ENCODE measurements around the gene APBA3.

The APBA3 gene

GRCh38 chr19:3761382-3762129 lies at the start of gene APBA3:
TSS of gene APBA3 (minus strand) at chr19:3761692. CDS start at chr19:3760264, 1,428 bp downstream.
- DNase-seq (ENCODE audit: insufficient read length, low spot score) (peak; percentile 91), FAIRE-seq (no peak)
- TF ChIP-seq POLR2A (IDR thresholded peaks at IDR 0.05; ENCODE audit: low read depth, low read length): peak; percentile 86

DNA sequence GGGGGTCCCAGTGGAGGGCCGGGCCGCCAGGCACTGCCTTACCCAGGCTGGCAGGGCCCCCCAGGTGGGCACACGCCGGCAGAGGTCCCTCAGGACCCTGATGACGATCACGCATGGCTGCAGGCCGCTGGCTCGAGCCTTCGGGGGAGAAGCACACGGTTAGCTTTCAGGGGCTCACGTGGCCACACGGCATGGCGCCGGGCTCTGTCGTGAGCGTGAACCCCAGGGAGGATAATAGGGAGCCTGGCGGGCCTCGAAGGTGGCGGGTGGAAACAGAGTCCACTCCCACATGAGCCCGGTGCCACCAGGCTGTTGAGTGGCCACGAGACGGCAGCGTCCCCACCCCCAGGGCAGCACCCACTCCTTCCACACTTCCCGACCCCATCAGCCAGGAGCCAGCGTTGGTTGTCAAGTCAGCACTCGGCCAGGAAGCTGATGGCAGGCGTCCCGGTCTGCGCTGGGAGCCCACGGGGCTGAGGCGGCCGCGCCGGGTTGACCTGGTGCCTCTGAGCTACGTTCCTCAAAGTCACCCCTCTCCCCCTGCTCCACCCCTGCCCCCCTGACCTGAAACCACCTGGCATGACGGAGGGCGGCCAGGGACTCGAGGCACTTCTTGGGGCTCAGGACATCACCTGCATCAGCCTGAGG lies 49.3 kb upstream of the APBA3 start:
- TF ChIP-seq POLR2A (IDR thresholded peaks at IDR 0.05; ENCODE audit: low read depth, low read length): no peak
- FAIRE-seq (no peak), DNase-seq (ENCODE audit: insufficient read length, low spot score) (no peak)

DNA sequence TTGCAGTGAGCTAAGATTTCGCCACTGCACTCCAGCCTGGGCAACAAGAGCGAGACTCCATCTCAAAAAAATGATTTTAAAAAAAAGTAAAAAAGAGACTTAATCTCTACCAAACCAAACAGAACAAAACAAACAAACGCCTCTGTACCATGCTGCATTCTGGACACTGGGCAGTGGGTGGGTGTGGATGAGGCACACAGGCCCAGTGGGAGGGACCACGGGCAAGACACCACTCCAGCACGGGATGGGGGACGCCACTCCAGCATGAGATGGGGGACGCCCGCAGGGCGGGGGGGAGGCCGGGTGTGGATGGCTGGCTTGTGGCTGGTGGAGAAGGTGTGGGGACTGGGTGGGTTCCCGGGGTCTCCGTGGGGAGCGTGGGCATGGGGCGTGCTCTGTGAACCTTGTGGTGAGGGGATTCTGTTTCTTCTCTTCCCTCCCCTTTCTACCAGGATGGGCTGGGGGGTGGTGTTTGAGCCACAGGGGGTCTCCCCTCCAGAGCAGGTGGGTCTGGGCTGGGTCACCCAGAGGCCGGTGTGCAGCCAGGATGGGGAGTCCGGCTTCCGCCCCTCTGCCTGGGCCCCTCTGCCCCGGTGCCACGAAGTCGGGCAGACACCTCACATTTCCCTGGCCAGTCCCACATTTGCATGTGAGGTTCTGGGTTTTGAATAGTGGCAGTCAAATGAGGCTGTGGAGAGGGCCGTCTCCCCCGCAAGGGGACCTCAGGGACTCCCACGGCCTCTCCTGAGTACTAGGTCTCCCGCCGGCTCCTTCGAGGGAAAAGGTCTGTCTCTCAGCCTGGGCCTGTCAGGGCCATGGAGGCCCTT lies 48.6 kb upstream of the APBA3 start:
- DNase-seq (ENCODE audit: insufficient read length, low spot score) (no peak), FAIRE-seq (no peak)
- no peak for TF ChIP-seq POLR2A (IDR thresholded peaks at IDR 0.05; ENCODE audit: low read depth, low read length)

DNA sequence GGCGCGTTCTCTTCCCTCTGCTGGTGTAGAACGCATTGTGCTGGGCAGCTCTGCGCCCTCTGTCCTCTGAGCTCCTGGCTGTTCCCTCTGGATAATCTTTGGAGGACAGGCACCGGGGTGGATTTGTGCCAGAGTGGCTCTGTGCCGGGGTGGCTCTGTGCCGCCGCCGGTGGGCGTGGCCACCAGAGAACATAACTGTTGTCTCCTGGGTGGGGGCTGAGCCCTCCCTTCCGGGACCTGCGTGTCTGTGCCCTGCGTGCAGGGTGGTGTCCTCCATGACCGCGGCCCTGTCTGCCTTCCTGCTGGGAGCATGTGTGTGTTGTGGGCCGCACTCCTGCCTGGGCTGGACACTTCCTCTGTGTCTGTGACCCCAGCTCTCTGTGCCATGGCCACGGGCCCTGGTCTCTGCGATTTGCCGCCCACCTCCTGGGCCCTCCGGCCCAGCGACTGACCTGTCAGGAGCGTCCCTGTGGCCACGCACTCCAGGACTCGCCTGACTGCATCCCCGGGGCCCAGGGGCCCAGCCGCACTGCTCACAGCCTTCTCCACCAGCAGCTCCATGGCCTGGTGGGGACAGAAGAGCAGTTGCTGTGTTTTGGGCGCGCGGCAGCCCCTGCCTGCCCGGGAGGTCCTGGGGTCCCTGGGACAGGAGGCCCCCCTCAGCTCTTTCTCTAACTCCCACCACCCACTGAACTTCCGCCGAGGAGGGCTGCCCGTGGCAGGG lies 47.1 kb upstream of the APBA3 start:
- FAIRE-seq (no peak), DNase-seq (ENCODE audit: insufficient read length, low spot score) (no peak)
- TF ChIP-seq POLR2A (IDR thresholded peaks at IDR 0.05; ENCODE audit: low read depth, low read length): no peak

- TF ChIP-seq POLR2A (IDR thresholded peaks at IDR 0.05; ENCODE audit: low read depth, low read length): no peak
- FAIRE-seq (no peak), DNase-seq (ENCODE audit: insufficient read length, low spot score) (no peak)
Observed at GRCh38 chr19:3807574-3808354, 46.3 kb upstream of the APBA3 start.

DNA sequence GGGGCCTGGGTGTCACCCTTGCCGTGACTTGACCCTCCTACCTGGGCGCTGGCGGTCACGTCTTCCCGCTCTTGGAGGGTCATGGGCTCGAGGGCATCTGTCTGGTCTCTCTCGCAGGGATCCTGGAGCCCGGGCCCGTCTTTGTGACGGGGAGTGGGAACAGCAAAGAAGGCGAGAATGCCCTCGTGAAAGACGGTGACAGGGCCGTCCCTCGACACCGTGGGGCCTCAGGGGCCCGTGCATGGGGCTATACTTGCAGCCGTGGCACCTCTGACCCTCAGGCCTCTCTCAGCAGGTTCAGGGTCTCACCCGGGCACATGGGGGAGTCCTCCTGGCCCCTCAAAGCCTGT lies 45.6 kb upstream of the APBA3 start:
- DNase-seq (ENCODE audit: insufficient read length, low spot score) (no peak), FAIRE-seq (no peak)
- TF ChIP-seq POLR2A (IDR thresholded peaks at IDR 0.05; ENCODE audit: low read depth, low read length): no peak

DNA sequence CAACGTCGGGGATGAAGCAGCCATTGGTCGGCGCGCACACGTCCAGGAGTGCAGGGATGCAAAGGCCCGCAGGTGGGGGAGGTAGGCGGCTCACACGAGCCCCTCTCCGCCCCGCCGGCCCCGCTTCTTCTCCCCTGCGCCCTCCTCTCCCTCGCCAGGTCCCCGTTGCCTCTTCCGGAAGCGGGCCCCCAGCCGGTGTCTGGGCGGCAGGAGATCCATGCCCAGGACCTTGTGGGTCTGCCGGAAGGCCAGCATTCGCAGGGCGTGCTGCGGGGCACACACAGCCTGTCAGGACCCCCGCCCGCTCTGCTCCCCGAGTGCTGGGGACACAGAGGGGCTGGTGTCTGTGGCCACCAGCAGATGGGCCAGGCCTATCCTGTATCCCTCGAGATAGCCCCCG lies 44.4 kb upstream of the APBA3 start:
- DNase-seq (ENCODE audit: insufficient read length, low spot score) (no peak), FAIRE-seq (no peak)
- no peak for TF ChIP-seq POLR2A (IDR thresholded peaks at IDR 0.05; ENCODE audit: low read depth, low read length)

- TF ChIP-seq POLR2A (IDR thresholded peaks at IDR 0.05; ENCODE audit: low read depth, low read length): no peak
- DNase-seq (ENCODE audit: insufficient read length, low spot score) (no peak), FAIRE-seq (no peak)
Observed at GRCh38 chr19:3804429-3804828, 42.9 kb upstream of the APBA3 start.

GRCh38 chr19:3803986-3804385 lies 42.5 kb upstream of the APBA3 start:
- no peak for FAIRE-seq
- no peak for TF ChIP-seq POLR2A (IDR thresholded peaks at IDR 0.05; ENCODE audit: low read depth, low read length)

GRCh38 chr19:3803114-3803888 lies 41.8 kb upstream of the APBA3 start:
- no peak for DNase-seq (ENCODE audit: insufficient read length, low spot score)
- TF ChIP-seq POLR2A (IDR thresholded peaks at IDR 0.05; ENCODE audit: low read depth, low read length): no peak
- no peak for FAIRE-seq

More at GRCh38 chr19:3803986-3804385, 42.5 kb upstream of the APBA3 start:
- DNase-seq (ENCODE audit: insufficient read length, low spot score): no peak

- DNase-seq (ENCODE audit: insufficient read length, low spot score) (no peak), FAIRE-seq (no peak)
- no peak for TF ChIP-seq POLR2A (IDR thresholded peaks at IDR 0.05; ENCODE audit: low read depth, low read length)
Observed at GRCh38 chr19:3801412-3802096, 40.1 kb upstream of the APBA3 start.

GRCh38 chr19:3800996-3801395 lies 39.5 kb upstream of the APBA3 start:
- DNase-seq (ENCODE audit: insufficient read length, low spot score): no peak
- no peak for TF ChIP-seq POLR2A (IDR thresholded peaks at IDR 0.05; ENCODE audit: low read depth, low read length)
- FAIRE-seq: no peak
